Measurements from ENCODE around the gene CELF1. TPM values are rescaled to one million over a fixed set of nuclear protein-coding genes. Genes with fewer than 3 reads are reported as not detected.

Gene CELF1
- total and polyA plus RNA-seq, 12 donors: 24.4 to 97.0 (median 85.5) TPM

DNA sequence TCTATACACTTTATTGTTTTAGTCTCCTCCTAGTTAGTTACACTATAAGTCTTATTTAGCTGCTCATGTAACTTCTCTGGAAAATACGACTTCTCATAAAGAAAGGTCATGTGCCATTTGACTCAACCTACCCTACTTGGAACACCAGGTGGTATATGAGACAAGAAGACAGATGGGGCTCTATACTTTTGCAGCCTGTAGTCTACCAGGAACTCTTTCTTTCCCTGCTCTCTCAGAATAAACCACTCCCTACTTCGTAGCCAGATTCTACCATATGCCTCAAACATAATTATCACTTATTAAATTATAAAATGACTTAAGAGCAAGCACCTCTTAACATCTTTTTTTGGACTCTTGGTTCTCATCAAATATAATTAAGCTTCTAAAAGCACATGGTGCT, 65.5 kb downstream of the CELF1 start:
- peaks cover 0 to 74% (median 46%) of the 10 kb centered on the region in 9 donors for H3K36me3 ChIP-seq
- no peaks in the 10 kb centered on the region for H3K27me3 ChIP-seq
- DNase-seq (no peak), ATAC-seq (no peak)
- WGBS, 2 donors: 93 to 94% methylated on average over 2 of the region's 2 CpGs
- H3K9me3 ChIP-seq: no peaks in the 10 kb centered on the region
- TF ChIP-seq, protein P1, sequence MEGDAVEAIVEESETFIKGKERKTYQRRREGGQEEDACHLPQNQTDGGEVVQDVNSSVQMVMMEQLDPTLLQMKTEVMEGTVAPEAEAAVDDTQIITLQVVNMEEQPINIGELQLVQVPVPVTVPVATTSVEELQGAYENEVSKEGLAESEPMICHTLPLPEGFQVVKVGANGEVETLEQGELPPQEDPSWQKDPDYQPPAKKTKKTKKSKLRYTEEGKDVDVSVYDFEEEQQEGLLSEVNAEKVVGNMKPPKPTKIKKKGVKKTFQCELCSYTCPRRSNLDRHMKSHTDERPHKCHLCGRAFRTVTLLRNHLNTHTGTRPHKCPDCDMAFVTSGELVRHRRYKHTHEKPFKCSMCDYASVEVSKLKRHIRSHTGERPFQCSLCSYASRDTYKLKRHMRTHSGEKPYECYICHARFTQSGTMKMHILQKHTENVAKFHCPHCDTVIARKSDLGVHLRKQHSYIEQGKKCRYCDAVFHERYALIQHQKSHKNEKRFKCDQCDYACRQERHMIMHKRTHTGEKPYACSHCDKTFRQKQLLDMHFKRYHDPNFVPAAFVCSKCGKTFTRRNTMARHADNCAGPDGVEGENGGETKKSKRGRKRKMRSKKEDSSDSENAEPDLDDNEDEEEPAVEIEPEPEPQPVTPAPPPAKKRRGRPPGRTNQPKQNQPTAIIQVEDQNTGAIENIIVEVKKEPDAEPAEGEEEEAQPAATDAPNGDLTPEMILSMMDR (IDR thresholded peaks at IDR 0.05): no peak
- intact Hi-C loops (cut with DNase I): loop anchor here in 2 of 10 donors (5.0 to 10.0 kb wide), 2 partner anchors 47 to 50 kb away; no protein-coding TSS in a partner anchor
- H3K4me3 ChIP-seq: no peak overlapping the region
- no peak overlapping the region for H3K27ac ChIP-seq
- peaks cover 0 to 26% (median 20%) of the 10 kb centered on the region in 9 donors for H3K4me1 ChIP-seq

GRCh38 chr11:47485107-47485506, 67.8 kb downstream of the CELF1 start:
- Histone ChIP-seq H3K36me3 (peaks cover 0 to 90% (median 66%) of the 10 kb centered on the region in 9 donors), H3K4me3 (no peak overlapping the region), H3K27me3 (no peaks in the 10 kb centered on the region), H3K4me1 (peaks cover 0 to 25% (median 18%) of the 10 kb centered on the region in 9 donors), H3K27ac (no peak overlapping the region), H3K9me3 (no peaks in the 10 kb centered on the region)
- intact Hi-C loops (cut with DNase I): loop anchor here in 2 of 10 donors (5.0 to 10.0 kb wide), 2 partner anchors 50 to 52 kb away; no protein-coding TSS in a partner anchor
- TF ChIP-seq, protein P1 (IDR thresholded peaks at IDR 0.05): no peak
- 91 to 93% methylated on average over 7 of the region's 7 CpGs for whole genome bisulfite sequencing, 2 donors
- DNase-seq: no peak
- no peak for ATAC-seq

DNA sequence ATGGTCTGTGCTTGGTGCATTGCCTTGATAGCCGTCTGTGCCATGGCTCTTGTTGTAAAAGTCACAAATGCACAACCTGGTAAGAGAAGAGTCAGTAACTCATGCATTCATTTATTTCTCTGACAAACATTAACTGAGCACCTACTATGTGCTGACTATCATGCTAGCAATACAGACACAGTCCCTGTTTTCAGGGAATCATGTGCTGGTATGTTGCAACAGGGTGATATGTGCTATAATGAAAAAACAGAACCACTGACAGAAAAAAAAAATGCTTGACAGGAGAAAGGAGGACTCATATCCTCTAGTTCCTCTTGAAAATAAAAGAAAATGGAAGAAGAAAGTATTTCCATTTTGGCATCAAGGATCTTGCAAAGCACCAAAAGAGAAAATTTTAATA, 69.5 kb downstream of the CELF1 start:
- no peak overlapping the region for H3K4me3 ChIP-seq
- intact Hi-C loops (cut with DNase I): loop anchor here in 1 of 10 donors (10.0 kb wide), 1 partner anchor 51 kb away; no protein-coding TSS in a partner anchor
- peaks cover 0 to 25% (median 17%) of the 10 kb centered on the region in 9 donors for H3K4me1 ChIP-seq
- no peaks in the 10 kb centered on the region for H3K9me3 ChIP-seq
- DNase-seq (no peak), ATAC-seq (no peak)
- TF ChIP-seq, protein P1 (IDR thresholded peaks at IDR 0.05): no peak
- H3K27me3 ChIP-seq: no peaks in the 10 kb centered on the region
- WGBS, 2 donors: 82 to 96% methylated on average over 1 of the region's 1 CpG
- H3K27ac ChIP-seq: peak overlapping the region in 1 of 10 donors; percentile 49
- H3K36me3 ChIP-seq: peaks cover 0 to 100% (median 69%) of the 10 kb centered on the region in 9 donors

DNA sequence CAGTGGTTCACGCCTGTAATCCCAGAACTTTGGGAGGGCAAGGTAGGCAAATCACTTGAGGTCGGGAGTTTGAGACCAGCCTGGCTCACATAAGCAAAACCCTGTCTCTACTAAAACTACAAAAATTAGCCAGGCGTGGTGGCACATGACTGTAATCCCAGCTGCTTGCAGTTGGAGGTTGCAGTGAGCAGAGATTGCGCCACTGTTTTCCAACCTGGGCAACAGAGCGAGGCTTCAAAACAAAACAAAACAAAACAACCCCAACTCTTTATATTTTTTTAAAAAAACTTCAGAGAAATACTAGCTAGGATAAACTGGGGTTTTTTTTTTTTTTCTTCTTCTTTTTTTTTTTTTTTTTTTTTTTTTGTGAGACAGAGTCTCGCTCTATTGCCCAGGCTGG, 72.2 kb downstream of the CELF1 start:
- H3K4me3 ChIP-seq: no peak overlapping the region
- peaks cover 0 to 100% (median 77%) of the 10 kb centered on the region in 9 donors for H3K36me3 ChIP-seq
- no peak for DNase-seq
- H3K27me3 ChIP-seq: no peaks in the 10 kb centered on the region
- intact Hi-C loops (cut with DNase I): loop anchor here in 1 of 10 donors (10.0 kb wide), 1 partner anchor 54 kb away; no protein-coding TSS in a partner anchor
- no peak for ATAC-seq
- H3K27ac ChIP-seq: no peak overlapping the region
- 92 to 95% methylated on average over 6 of the region's 6 CpGs for WGBS, 2 donors
- peaks cover 3 to 34% (median 23%) of the 10 kb centered on the region in 9 donors for H3K4me1 ChIP-seq
- no peaks in the 10 kb centered on the region for H3K9me3 ChIP-seq
- TF ChIP-seq, protein P1 (IDR thresholded peaks at IDR 0.05): no peak
